Esophagus (tissue), 2 donors: ENCODE data around the gene NEFH. TPM values are rescaled to one million over a fixed set of nuclear protein-coding genes. Genes with fewer than 3 reads are reported as not detected.

Experiments used
- H3K27ac ChIP-seq, 2 donors: one replicate each; pipeline ENCODE4 v1.5.1; 2013; ENCODE audit warnings: low read depth in 2 of 2, mild to moderate bottlenecking in 2 of 2, inconsistent platforms in 1 of 2, low read length in 1 of 2, moderate library complexity in 1 of 2
- H3K27me3 ChIP-seq, 2 donors: one replicate each; pipeline ENCODE4 v1.6.1; 2013; ENCODE audit warnings: low read length in 2 of 2, control low read depth in 1 of 2, mild to moderate bottlenecking in 1 of 2; ENCODE audit not compliant: insufficient read depth in 2 of 2, control insufficient read depth in 1 of 2
- H3K36me3 ChIP-seq, 2 donors: one replicate each; pipeline ENCODE4 v1.6.1; 2013; ENCODE audit warnings: low read length in 1 of 2; ENCODE audit not compliant: control insufficient read depth in 2 of 2, insufficient read depth in 2 of 2
- H3K4me1 ChIP-seq, 2 donors: one replicate each; pipeline ENCODE4 v1.6.1; 2013; ENCODE audit warnings: low read length in 1 of 2; ENCODE audit not compliant: control insufficient read depth in 2 of 2, insufficient read depth in 2 of 2
- H3K4me3 ChIP-seq, 2 donors: one replicate each; pipeline ENCODE4 v1.5.1; 2013; ENCODE audit warnings: low read length in 2 of 2, mild to moderate bottlenecking in 2 of 2, low read depth in 1 of 2, moderate library complexity in 1 of 2
- H3K9me3 ChIP-seq, 2 donors: one replicate each; pipeline ENCODE4 v1.6.1; 2013; ENCODE audit warnings: mild to moderate bottlenecking in 2 of 2, low read depth in 1 of 2, low read length in 1 of 2, moderate library complexity in 1 of 2; ENCODE audit not compliant: control insufficient read depth in 2 of 2, insufficient read depth in 1 of 2
- WGBS, 2 donors: extraction: QIAGEN DNeasy Blood & Tissue Kit; methylation state at CpG; one replicate each; pipeline ENCODE4 v1.1.7; 2013; 5-methylcytosine and 5-hydroxymethylcytosine counted together
- polyA plus RNA-seq, 2 donors: library from polyadenylated mRNA; stranded (reverse); fragments of 200-250 nt; gene quantifications; one replicate each; pipeline ENCODE4 v1.2.3, GENCODE V29; 2013
- donor health status: healthy with polysubstance abuse.
- donor health status: Bipolar disorder and iron deficiency.

Gene NEFH
- polyA plus RNA-seq, 2 donors = 0.16 to 0.42 TPM

- Histone ChIP-seq H3K9me3 (no peaks in the 10 kb centered on the region), H3K36me3 (no peaks in the 10 kb centered on the region), H3K4me1 (no peaks in the 10 kb centered on the region), H3K4me3 (no peak overlapping the region), H3K27ac (no peak overlapping the region), H3K27me3 (no peaks in the 10 kb centered on the region)
- 52 to 58% methylated on average over 14 of the region's 14 CpGs for WGBS, 2 donors
Observed at GRCh38 chr22:29443861-29444792, 35.9 kb upstream of the NEFH start.

GRCh38 chr22:29445508-29445907 is 34.5 kb upstream of the NEFH start:
- WGBS, 2 donors = 82 to 84% methylated on average over 4 of the region's 4 CpGs
- H3K4me3 ChIP-seq = no peak overlapping the region
- no peaks in the 10 kb centered on the region for H3K9me3 ChIP-seq
- no peak overlapping the region for H3K27ac ChIP-seq
- H3K36me3 ChIP-seq = no peaks in the 10 kb centered on the region
- no peaks in the 10 kb centered on the region for H3K4me1 ChIP-seq
- H3K27me3 ChIP-seq = no peaks in the 10 kb centered on the region

- 81 to 86% methylated on average over 5 of the region's 5 CpGs for WGBS, 2 donors
- Histone ChIP-seq H3K27ac (no peak overlapping the region), H3K4me1 (no peaks in the 10 kb centered on the region), H3K9me3 (no peaks in the 10 kb centered on the region), H3K36me3 (no peaks in the 10 kb centered on the region), H3K4me3 (no peak overlapping the region), H3K27me3 (no peaks in the 10 kb centered on the region)
Observed at GRCh38 chr22:29447906-29448305, 32.1 kb upstream of the NEFH start.

- H3K27ac ChIP-seq = no peak overlapping the region
- H3K27me3 ChIP-seq = no peaks in the 10 kb centered on the region
- WGBS, 2 donors = 87 to 88% methylated on average over 11 of the region's 11 CpGs
- H3K9me3 ChIP-seq = no peaks in the 10 kb centered on the region
- peaks cover 0 to 2% of the 10 kb centered on the region in 2 donors for H3K4me1 ChIP-seq
- no peak overlapping the region for H3K4me3 ChIP-seq
- H3K36me3 ChIP-seq = no peaks in the 10 kb centered on the region
Observed at GRCh38 chr22:29449296-29449875, 30.6 kb upstream of the NEFH start.

GRCh38 chr22:29450222-29450621 is 29.8 kb upstream of the NEFH start:
- H3K9me3 ChIP-seq = no peaks in the 10 kb centered on the region
- H3K36me3 ChIP-seq = no peaks in the 10 kb centered on the region
- no peak overlapping the region for H3K4me3 ChIP-seq
- H3K27ac ChIP-seq = no peak overlapping the region
- H3K27me3 ChIP-seq = no peaks in the 10 kb centered on the region
- WGBS, 2 donors = 47 to 59% methylated on average over 8 of the region's 8 CpGs
- H3K4me1 ChIP-seq = peaks cover 0 to 2% of the 10 kb centered on the region in 2 donors

- no peaks in the 10 kb centered on the region for H3K36me3 ChIP-seq
- H3K27me3 ChIP-seq = no peaks in the 10 kb centered on the region
- no peaks in the 10 kb centered on the region for H3K9me3 ChIP-seq
- no peak overlapping the region for H3K4me3 ChIP-seq
- no peak overlapping the region for H3K27ac ChIP-seq
- whole genome bisulfite sequencing, 2 donors = 90% methylated on average over 4 of the region's 4 CpGs
- H3K4me1 ChIP-seq = peaks cover 0 to 2% of the 10 kb centered on the region in 2 donors
Observed at GRCh38 chr22:29451863-29452262, 28.2 kb upstream of the NEFH start.

GRCh38 chr22:29454276-29454675 is 25.7 kb upstream of the NEFH start:
- Histone ChIP-seq H3K36me3 (no peaks in the 10 kb centered on the region), H3K9me3 (no peaks in the 10 kb centered on the region), H3K27me3 (no peaks in the 10 kb centered on the region), H3K27ac (no peak overlapping the region), H3K4me1 (peaks cover 0 to 2% of the 10 kb centered on the region in 2 donors), H3K4me3 (no peak overlapping the region)
- WGBS, 2 donors = 56 to 59% methylated on average over 8 of the region's 8 CpGs

GRCh38 chr22:29456211-29456671 is 23.8 kb upstream of the NEFH start:
- Histone ChIP-seq H3K27ac (no peak overlapping the region), H3K36me3 (no peaks in the 10 kb centered on the region), H3K9me3 (no peaks in the 10 kb centered on the region), H3K4me1 (peaks cover 0 to 2% of the 10 kb centered on the region in 2 donors), H3K4me3 (no peak overlapping the region), H3K27me3 (no peaks in the 10 kb centered on the region)
- WGBS, 2 donors = 73 to 75% methylated on average over 9 of the region's 9 CpGs

GRCh38 chr22:29457730-29458129 is 22.3 kb upstream of the NEFH start:
- Histone ChIP-seq H3K36me3 (no peaks in the 10 kb centered on the region), H3K4me1 (peaks cover 0 to 2% of the 10 kb centered on the region in 2 donors), H3K4me3 (no peak overlapping the region), H3K27me3 (no peaks in the 10 kb centered on the region), H3K9me3 (no peaks in the 10 kb centered on the region), H3K27ac (no peak overlapping the region)
- 29 to 38% methylated on average over 4 of the region's 4 CpGs for WGBS, 2 donors
